GM23338 (cell line): ENCODE data around the gene B4GALT6. TPM values are rescaled to one million over a fixed set of nuclear protein-coding genes. Genes with fewer than 3 reads are reported as not detected.

ENCODE experiments used
- ATAC-seq: fragments of 200-7000 bp; cut with Tn5 transposase; 3 replicates; pipeline ENCODE4 v1.9.1; 2020
- DNase-seq: peaks from one replicate; pipeline ENCODE4 v3.0.0-alpha.2; 2015; ENCODE audit warnings: low spot score
- H2AFZ ChIP-seq: fragments of 200-600 bp; sonication (generic); 2 replicates; pipeline ENCODE4 v1.8.0; 2016; ENCODE audit warnings: antibody characterized with exemption, mild to moderate bottlenecking, moderate library complexity
- H3F3A ChIP-seq: fragments of 200-600 bp; sonication (generic); replicated peaks from 2 replicates; pipeline ENCODE4 v1.8.0; 2017; ENCODE audit warnings: antibody characterized with exemption, mixed run types, low read depth
- H3K27ac ChIP-seq: fragments of 200-600 bp; sonication (generic); 2 replicates; pipeline ENCODE4 v1.6.1; 2016; ENCODE audit warnings: low read depth
- H3K27me3 ChIP-seq: fragments of 200-600 bp; sonication (generic); 2 replicates; pipeline ENCODE4 v1.8.0; 2016; ENCODE audit warnings: mild to moderate bottlenecking, mixed run types, moderate library complexity; ENCODE audit not compliant: insufficient read depth
- H3K36me3 ChIP-seq: fragments of 200-600 bp; sonication (generic); 2 replicates; pipeline ENCODE4 v1.8.0; 2016; ENCODE audit warnings: mild to moderate bottlenecking; ENCODE audit not compliant: insufficient read depth
- H3K4me1 ChIP-seq: fragments of 200-600 bp; sonication (generic); 2 replicates; pipeline ENCODE4 v1.8.0; 2016; ENCODE audit warnings: mild to moderate bottlenecking, moderate library complexity; ENCODE audit not compliant: insufficient read depth
- H3K4me2 ChIP-seq: fragments of 200-600 bp; sonication (generic); 2 replicates; pipeline ENCODE4 v1.7.1; 2017; ENCODE audit warnings: mixed run types
- H3K4me3 ChIP-seq: fragments of 200-600 bp; sonication (generic); 2 replicates; pipeline ENCODE4 v1.6.1; 2016; ENCODE audit warnings: mixed run types
- H3K79me2 ChIP-seq: fragments of 200-600 bp; sonication (generic); replicated peaks from 2 replicates; pipeline ENCODE4 v1.8.0; 2017; ENCODE audit warnings: mild to moderate bottlenecking; ENCODE audit not compliant: insufficient read depth
- H3K9me2 ChIP-seq: fragments of 200-600 bp; sonication (generic); 2 replicates; pipeline ENCODE4 v1.8.0; 2017; ENCODE audit not compliant: insufficient read depth
- H4K20me1 ChIP-seq: fragments of 200-600 bp; sonication (generic); replicated peaks from 2 replicates; pipeline ENCODE4 v1.8.0; 2017; ENCODE audit warnings: mild to moderate bottlenecking; ENCODE audit not compliant: insufficient read depth
- H3K27ac Mint-ChIP-seq: 2 replicates; pipeline ENCODE4 v1.8.0; 2020; ENCODE audit warnings: inconsistent platforms, mild to moderate bottlenecking, moderate library complexity, mixed read lengths
- H3K27me3 Mint-ChIP-seq: 3 replicates; pipeline ENCODE4 v1.8.0; 2022; ENCODE audit warnings: low read depth, mild to moderate bottlenecking, moderate library complexity, mixed read lengths, inconsistent platforms; ENCODE audit not compliant: insufficient read depth, poor library complexity
- H3K36me3 Mint-ChIP-seq: 3 replicates; pipeline ENCODE4 v1.8.0; 2021; ENCODE audit warnings: low read depth, mild to moderate bottlenecking, inconsistent platforms, moderate library complexity, mixed read lengths
- H3K4me1 Mint-ChIP-seq: 3 replicates; pipeline ENCODE4 v1.8.0; 2020; ENCODE audit warnings: mild to moderate bottlenecking, inconsistent platforms, mixed read lengths
- H3K4me3 Mint-ChIP-seq: 3 replicates; pipeline ENCODE4 v1.8.0; 2021; ENCODE audit warnings: moderate library complexity, mild to moderate bottlenecking, inconsistent platforms, mixed read lengths
- H3K9me3 Mint-ChIP-seq: 3 replicates; pipeline ENCODE4 v1.8.0; 2020; ENCODE audit warnings: moderate library complexity, mild to moderate bottlenecking, inconsistent platforms, mixed read lengths
- CREB1 ChIP-seq: fragments of 250-450 bp; sonication (Bioruptor Pico); IDR thresholded peaks from 2 replicates; pipeline ENCODE4 v1.5.0; 2020; ENCODE audit warnings: low read depth, mild to moderate bottlenecking, moderate library complexity
- EZH2 ChIP-seq: fragments of 200-600 bp; sonication (generic); IDR thresholded peaks from one replicate; pipeline ENCODE4 v1.8.0; 2017; ENCODE audit warnings: antibody characterized with exemption, mild to moderate bottlenecking, low read depth; ENCODE audit not compliant: unreplicated experiment
- EZH2phosphoT487 ChIP-seq: fragments of 200-600 bp; sonication (generic); IDR thresholded peaks from one replicate; pipeline ENCODE4 v1.8.1; 2018; ENCODE audit warnings: antibody characterized with exemption; ENCODE audit not compliant: unreplicated experiment
- JUNB ChIP-seq: IDR thresholded peaks from one replicate; pipeline ENCODE4 v1.6.1; 2016; ENCODE audit warnings: antibody characterized with exemption; ENCODE audit not compliant: unreplicated experiment
- POLR2AphosphoS5 ChIP-seq: IDR thresholded peaks from 2 replicates; pipeline ENCODE4 v1.6.1; 2016; ENCODE audit warnings: antibody characterized with exemption, low read depth
- STAT1 ChIP-seq: IDR thresholded peaks from one replicate; pipeline ENCODE4 v1.6.1; 2016; ENCODE audit warnings: antibody characterized with exemption; ENCODE audit not compliant: unreplicated experiment
- ZNF114 ChIP-seq: fragments of 250-450 bp; sonication (Bioruptor Pico); IDR thresholded peaks from 2 replicates; pipeline ENCODE4 v1.5.0; 2020; ENCODE audit warnings: mild to moderate bottlenecking, moderate library complexity
- ZNF331 ChIP-seq: fragments of 250-450 bp; sonication (Bioruptor Pico); IDR thresholded peaks from 2 replicates; pipeline ENCODE4 v1.5.0; 2020; ENCODE audit warnings: low read depth, mild to moderate bottlenecking, moderate library complexity
- polyA plus RNA-seq: library from polyadenylated mRNA; unstranded; fragments of >200 nt; fragmentation: Nextera tagmentation; extraction: Ambion mirVana; gene quantifications from 2 replicates; pipeline ENCODE4 v1.2.1, GENCODE V29; 2016
- total RNA-seq: library from RNA; depleted of rRNA; stranded (reverse); fragments of >200 nt; shearing (Covaris generic); gene quantifications from 2 replicates; pipeline ENCODE4 v1.2.3, GENCODE V29; 2014
- TF ChIP-seq, protein P1 (sequence below): IDR thresholded peaks from 2 replicates; pipeline ENCODE4 v1.6.1; 2016; ENCODE audit warnings: antibody characterized with exemption
- TF ChIP-seq, protein P2 (sequence below), 2 experiments: fragments of 200-600 bp in 1 of 2; sonication (generic) in 1 of 2; conservative IDR thresholded peaks; 2 replicates each; pipeline versions ENCODE4 v1.5.1 to v1.6.1; 2016 to 2017; ENCODE audit warnings: antibody characterized with exemption in 2 of 2, low read depth in 2 of 2, mild to moderate bottlenecking in 2 of 2, moderate library complexity in 1 of 2
- TF ChIP-seq, protein P3 (sequence below): IDR thresholded peaks from one replicate; pipeline ENCODE4 v1.6.1; 2018; ENCODE audit warnings: antibody characterized with exemption; ENCODE audit not compliant: unreplicated experiment

B4GALT6 gene
- total and polyA plus RNA-seq, 2 experiments from 2014 or later: 14.8 to 33.8 TPM

DNA sequence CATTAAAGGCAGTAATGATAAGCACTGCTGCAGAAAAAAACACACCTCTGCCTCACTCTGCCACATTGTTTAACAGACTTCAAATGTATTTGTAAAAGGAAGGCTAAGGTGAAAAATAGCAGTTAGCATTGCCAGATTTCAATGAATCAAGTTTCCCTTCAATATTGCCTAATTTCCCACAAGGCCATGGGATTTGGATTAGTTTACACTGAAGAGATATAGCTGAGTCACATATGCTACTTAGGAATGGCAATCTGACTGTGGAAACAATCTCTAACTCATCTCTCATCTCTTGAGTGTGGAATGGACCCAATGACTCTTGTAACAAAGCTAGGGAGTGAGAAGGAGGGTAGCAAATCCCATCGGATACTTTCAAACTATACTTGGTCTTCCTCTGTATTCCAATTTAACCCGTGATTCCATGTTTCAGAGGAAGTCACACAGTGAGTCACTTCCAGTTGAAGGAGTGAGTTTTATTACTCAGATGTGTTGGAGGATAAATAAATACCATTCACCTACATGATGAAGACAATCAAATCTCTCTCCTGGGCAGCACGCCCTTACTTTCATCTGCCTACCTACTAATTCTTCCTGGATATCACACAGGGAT is 5.1 kb downstream of the B4GALT6 start:
- Mint-ChIP-seq H3K36me3 (no peaks in the 10 kb centered on the region; the same call in 2 of the 3 replicates), H3K9me3 (no peaks in the 10 kb centered on the region; the same call in 2 of the 3 replicates), H3K4me3 (no peak overlapping the region; the same call in 2 of the 3 replicates), H3K27ac (no peak overlapping the region), H3K4me1 (peaks cover 63% of the 10 kb centered on the region), H3K27me3 (peaks cover 5% of the 10 kb centered on the region)
- Histone ChIP-seq H3K36me3 (no peaks in the 10 kb centered on the region), H3K79me2 (peaks cover 100% of the 10 kb centered on the region), H3K4me3 (no peak overlapping the region), H3K4me1 (peaks cover 77% of the 10 kb centered on the region), H2AFZ (no peak overlapping the region), H3K27ac (no peak overlapping the region), H3K4me2 (no peak overlapping the region), H3F3A (no peaks in the 10 kb centered on the region; the same call in 1 of the 2 replicates), H4K20me1 (peaks cover 8% of the 10 kb centered on the region; the same call in 1 of the 2 replicates), H3K27me3 (no peaks in the 10 kb centered on the region), H3K9me2 (no peaks in the 10 kb centered on the region; the same call in 1 of the 2 replicates)
- DNase-seq (no peak), ATAC-seq (no peak)
- TF ChIP-seq, protein P1, sequence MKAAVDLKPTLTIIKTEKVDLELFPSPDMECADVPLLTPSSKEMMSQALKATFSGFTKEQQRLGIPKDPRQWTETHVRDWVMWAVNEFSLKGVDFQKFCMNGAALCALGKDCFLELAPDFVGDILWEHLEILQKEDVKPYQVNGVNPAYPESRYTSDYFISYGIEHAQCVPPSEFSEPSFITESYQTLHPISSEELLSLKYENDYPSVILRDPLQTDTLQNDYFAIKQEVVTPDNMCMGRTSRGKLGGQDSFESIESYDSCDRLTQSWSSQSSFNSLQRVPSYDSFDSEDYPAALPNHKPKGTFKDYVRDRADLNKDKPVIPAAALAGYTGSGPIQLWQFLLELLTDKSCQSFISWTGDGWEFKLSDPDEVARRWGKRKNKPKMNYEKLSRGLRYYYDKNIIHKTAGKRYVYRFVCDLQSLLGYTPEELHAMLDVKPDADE: no peak
- TF ChIP-seq EZH2phosphoT487 (no peak), ZNF114 (CRISPR knock-in tag) (no peak), POLR2AphosphoS5 (no peak), STAT1 (no peak), JUNB (no peak), CREB1 (CRISPR knock-in tag) (no peak)

DNA sequence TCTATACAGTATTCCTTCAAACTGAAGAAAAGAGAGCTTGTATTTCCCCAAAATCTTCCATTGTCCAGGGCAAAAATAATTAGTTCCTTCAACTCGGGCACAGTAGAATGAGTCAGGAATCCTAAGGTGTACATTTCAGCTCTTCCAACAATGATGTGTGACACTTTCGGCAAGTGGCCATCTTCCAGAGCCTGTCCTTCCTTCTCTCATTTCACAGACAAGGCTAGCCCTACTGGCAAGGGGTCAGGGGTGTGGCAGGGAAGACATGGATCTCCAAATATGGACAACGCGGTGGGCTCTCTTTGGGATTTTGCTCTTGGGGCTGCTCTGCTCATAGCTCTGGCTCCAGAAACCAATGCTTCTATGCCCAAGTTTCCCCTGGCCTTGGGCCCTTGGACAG is 6.0 kb downstream of the B4GALT6 start:
- Histone ChIP-seq H4K20me1 (peaks cover 4% of the 10 kb centered on the region; the same call in 1 of the 2 replicates), H3K36me3 (no peaks in the 10 kb centered on the region)
- TF ChIP-seq, protein P1: no peak
- TF ChIP-seq, protein P2, sequence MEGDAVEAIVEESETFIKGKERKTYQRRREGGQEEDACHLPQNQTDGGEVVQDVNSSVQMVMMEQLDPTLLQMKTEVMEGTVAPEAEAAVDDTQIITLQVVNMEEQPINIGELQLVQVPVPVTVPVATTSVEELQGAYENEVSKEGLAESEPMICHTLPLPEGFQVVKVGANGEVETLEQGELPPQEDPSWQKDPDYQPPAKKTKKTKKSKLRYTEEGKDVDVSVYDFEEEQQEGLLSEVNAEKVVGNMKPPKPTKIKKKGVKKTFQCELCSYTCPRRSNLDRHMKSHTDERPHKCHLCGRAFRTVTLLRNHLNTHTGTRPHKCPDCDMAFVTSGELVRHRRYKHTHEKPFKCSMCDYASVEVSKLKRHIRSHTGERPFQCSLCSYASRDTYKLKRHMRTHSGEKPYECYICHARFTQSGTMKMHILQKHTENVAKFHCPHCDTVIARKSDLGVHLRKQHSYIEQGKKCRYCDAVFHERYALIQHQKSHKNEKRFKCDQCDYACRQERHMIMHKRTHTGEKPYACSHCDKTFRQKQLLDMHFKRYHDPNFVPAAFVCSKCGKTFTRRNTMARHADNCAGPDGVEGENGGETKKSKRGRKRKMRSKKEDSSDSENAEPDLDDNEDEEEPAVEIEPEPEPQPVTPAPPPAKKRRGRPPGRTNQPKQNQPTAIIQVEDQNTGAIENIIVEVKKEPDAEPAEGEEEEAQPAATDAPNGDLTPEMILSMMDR (conservative IDR thresholded peaks at IDR 0.05; ENCODE audit: low read depth in 2 of 2): no peak
- TF ChIP-seq, protein P3, sequence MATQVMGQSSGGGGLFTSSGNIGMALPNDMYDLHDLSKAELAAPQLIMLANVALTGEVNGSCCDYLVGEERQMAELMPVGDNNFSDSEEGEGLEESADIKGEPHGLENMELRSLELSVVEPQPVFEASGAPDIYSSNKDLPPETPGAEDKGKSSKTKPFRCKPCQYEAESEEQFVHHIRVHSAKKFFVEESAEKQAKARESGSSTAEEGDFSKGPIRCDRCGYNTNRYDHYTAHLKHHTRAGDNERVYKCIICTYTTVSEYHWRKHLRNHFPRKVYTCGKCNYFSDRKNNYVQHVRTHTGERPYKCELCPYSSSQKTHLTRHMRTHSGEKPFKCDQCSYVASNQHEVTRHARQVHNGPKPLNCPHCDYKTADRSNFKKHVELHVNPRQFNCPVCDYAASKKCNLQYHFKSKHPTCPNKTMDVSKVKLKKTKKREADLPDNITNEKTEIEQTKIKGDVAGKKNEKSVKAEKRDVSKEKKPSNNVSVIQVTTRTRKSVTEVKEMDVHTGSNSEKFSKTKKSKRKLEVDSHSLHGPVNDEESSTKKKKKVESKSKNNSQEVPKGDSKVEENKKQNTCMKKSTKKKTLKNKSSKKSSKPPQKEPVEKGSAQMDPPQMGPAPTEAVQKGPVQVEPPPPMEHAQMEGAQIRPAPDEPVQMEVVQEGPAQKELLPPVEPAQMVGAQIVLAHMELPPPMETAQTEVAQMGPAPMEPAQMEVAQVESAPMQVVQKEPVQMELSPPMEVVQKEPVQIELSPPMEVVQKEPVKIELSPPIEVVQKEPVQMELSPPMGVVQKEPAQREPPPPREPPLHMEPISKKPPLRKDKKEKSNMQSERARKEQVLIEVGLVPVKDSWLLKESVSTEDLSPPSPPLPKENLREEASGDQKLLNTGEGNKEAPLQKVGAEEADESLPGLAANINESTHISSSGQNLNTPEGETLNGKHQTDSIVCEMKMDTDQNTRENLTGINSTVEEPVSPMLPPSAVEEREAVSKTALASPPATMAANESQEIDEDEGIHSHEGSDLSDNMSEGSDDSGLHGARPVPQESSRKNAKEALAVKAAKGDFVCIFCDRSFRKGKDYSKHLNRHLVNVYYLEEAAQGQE: no peak
- no peak for TF ChIP-seq EZH2
- no peak for TF ChIP-seq STAT1
- no peak for TF ChIP-seq JUNB
- no peak for TF ChIP-seq CREB1 (CRISPR knock-in tag)
- TF ChIP-seq POLR2AphosphoS5: no peak
- TF ChIP-seq ZNF331: no peak

More for the DNA sequence above, 6.0 kb downstream of the B4GALT6 start:
- peak overlapping the region; percentile 53; the same call in 1 of the 2 replicates for H3K27ac ChIP-seq
- no peak overlapping the region for H3K4me3 Mint-ChIP-seq
- H3F3A ChIP-seq: no peaks in the 10 kb centered on the region
- H3K36me3 Mint-ChIP-seq: no peaks in the 10 kb centered on the region
- H3K4me1 Mint-ChIP-seq: peaks cover 61% of the 10 kb centered on the region
- peak; percentile 17; the same call in 1 of the 3 replicates for ATAC-seq
- peaks cover 100% of the 10 kb centered on the region for H3K79me2 ChIP-seq
- no peak overlapping the region for H3K4me3 ChIP-seq
- H3K27me3 Mint-ChIP-seq: no peaks in the 10 kb centered on the region
- no peaks in the 10 kb centered on the region; the same call in 1 of the 2 replicates for H3K9me2 ChIP-seq
- H2AFZ ChIP-seq: no peak overlapping the region
- H3K27ac Mint-ChIP-seq: peak overlapping the region; percentile 80
- no peaks in the 10 kb centered on the region for H3K27me3 ChIP-seq
- DNase-seq: no peak
- peaks cover 81% of the 10 kb centered on the region for H3K4me1 ChIP-seq
- no peaks in the 10 kb centered on the region for H3K9me3 Mint-ChIP-seq
- 0 out of 2 replicates have a peak overlapping the region, but pooled peaks have one; percentile 6 for H3K4me2 ChIP-seq
